Endodermal cell (in vitro differentiated cells): ENCODE data around the gene COLEC11. TPM values are rescaled to one million over a fixed set of nuclear protein-coding genes. Genes with fewer than 3 reads are reported as not detected.
A peak's percentile ranks its signal among the peaks of the same experiment; 100 is the strongest.
"Not testable (repeated sequence)": the region's sequence is repeated elsewhere in the genome, so short reads cannot be mapped to it uniquely, and the experiment has no call there.

ENCODE experiments used
- DNase-seq: peaks from one replicate; pipeline ENCODE4 v3.0.0-alpha.2; 2017
- H3K27ac ChIP-seq: 2 replicates; pipeline ENCODE4 v1.5.1; 2013; ENCODE audit warnings: mild to moderate bottlenecking, low read depth, low read length, moderate library complexity
- H3K27me3 ChIP-seq: 2 replicates; pipeline ENCODE4 v1.6.1; 2013; ENCODE audit warnings: mild to moderate bottlenecking, low read length, moderate library complexity; ENCODE audit not compliant: insufficient read depth, control insufficient read depth, poor library complexity, severe bottlenecking
- H3K36me3 ChIP-seq: 2 replicates; pipeline ENCODE4 v1.7.0; 2013; ENCODE audit warnings: mild to moderate bottlenecking, low read length, moderate library complexity; ENCODE audit not compliant: control insufficient read depth, insufficient read depth
- H3K4me1 ChIP-seq: one replicate; pipeline ENCODE4 v1.7.0; 2013; ENCODE audit warnings: low read length; ENCODE audit not compliant: control insufficient read depth, insufficient read depth
- H3K4me3 ChIP-seq: 2 replicates; pipeline ENCODE4 v1.5.1; 2013; ENCODE audit warnings: mild to moderate bottlenecking, low read length, moderate library complexity
- H3K9ac ChIP-seq: 2 replicates; pipeline ENCODE4 v1.6.1; 2013; ENCODE audit warnings: mild to moderate bottlenecking, low read length, moderate library complexity; ENCODE audit not compliant: poor library complexity, severe bottlenecking; ENCODE audit errors: extremely low read depth
- H3K9me3 ChIP-seq: 2 replicates; pipeline ENCODE4 v1.6.1; 2013; ENCODE audit warnings: mild to moderate bottlenecking, low read length, moderate library complexity; ENCODE audit not compliant: control insufficient read depth
- H3K27ac Mint-ChIP-seq: 2 replicates; pipeline ENCODE4 v1.8.0; 2020; ENCODE audit warnings: mixed read lengths
- H3K27me3 Mint-ChIP-seq: 2 replicates; pipeline ENCODE4 v1.8.0; 2021; ENCODE audit warnings: mild to moderate bottlenecking, mixed read lengths; ENCODE audit not compliant: insufficient read depth
- H3K36me3 Mint-ChIP-seq: 2 replicates; pipeline ENCODE4 v1.8.0; 2020; ENCODE audit warnings: low read depth, mixed read lengths
- H3K4me1 Mint-ChIP-seq: 2 replicates; pipeline ENCODE4 v1.8.0; 2020; ENCODE audit warnings: mixed read lengths
- H3K4me3 Mint-ChIP-seq: 2 replicates; pipeline ENCODE4 v1.8.0; 2020; ENCODE audit warnings: mild to moderate bottlenecking, moderate library complexity, mixed read lengths
- H3K9me3 Mint-ChIP-seq: 2 replicates; pipeline ENCODE4 v1.8.0; 2020; ENCODE audit warnings: mild to moderate bottlenecking, mixed read lengths
- CTCF ChIP-seq: fragments of 200-600 bp; sonication (generic); conservative IDR thresholded peaks from 2 replicates; pipeline ENCODE4 v1.5.0; 2021; ENCODE audit warnings: antibody characterized with exemption, mild to moderate bottlenecking
- WGBS, 2 experiments: methylation state at CpG; one replicate each; pipeline versions ENCODE4 v1.1.5 to v1.1.7; 2013; ENCODE audit warnings: missing lambda C conversion rate in 2 of 2, mixed read lengths in 1 of 2; ENCODE audit not compliant: insufficient coverage in 1 of 2, insufficient read length in 1 of 2; 5-methylcytosine and 5-hydroxymethylcytosine counted together
- total RNA-seq, 2 donors: library from RNA; stranded (reverse); fragmentation: NEBNext Ultra II Directional in 1 of 2; extraction: Animal tissue kit (Norgen Biotek cat#: 25700) in 1 of 2; gene quantifications; 2 replicates in 1 of 2; 3 replicates in 1 of 2; pipeline ENCODE4 v1.2.1, GENCODE V29; 2021

The COLEC11 gene
- total RNA-seq, 2 donors from 2014 or later, result 1.1 to 1.5 TPM

- H3K4me1 ChIP-seq, result no peaks in the 10 kb centered on the region
- no peaks in the 10 kb centered on the region for H3K27me3 Mint-ChIP-seq
Observed at GRCh38 chr2:3575534-3576262, 19.2 kb upstream of the COLEC11 start.

GRCh38 chr2:3576263-3576630 lies 18.7 kb upstream of the COLEC11 start:
- not testable (repeated sequence) for H3K9me3 ChIP-seq, H3K4me1 ChIP-seq, H3K27me3 Mint-ChIP-seq, H3K27ac ChIP-seq, H3K27me3 ChIP-seq, DNase-seq, H3K9me3 Mint-ChIP-seq
- H3K4me3 ChIP-seq, result peak overlapping the region; percentile 94
- Mint-ChIP-seq H3K4me1 (peaks cover 41% of the 10 kb centered on the region), H3K27ac (peak overlapping the region; percentile 98), H3K4me3 (peak overlapping the region; percentile 100), H3K36me3 (peaks cover 56% of the 10 kb centered on the region)
- peak overlapping the region; percentile 96 for H3K9ac ChIP-seq
- WGBS, 2 experiments, result 77 to 87% methylated on average over 7 to 10 of the region's 10 CpGs
- H3K36me3 ChIP-seq, result peaks cover 53% of the 10 kb centered on the region

More at GRCh38 chr2:3575534-3576262, 19.2 kb upstream of the COLEC11 start:
- H3K4me1 Mint-ChIP-seq, result peaks cover 41% of the 10 kb centered on the region
- 1 to 2% methylated on average over 20 to 54 of the region's 54 CpGs for WGBS, 2 experiments
- H3K36me3 Mint-ChIP-seq, result peaks cover 51% of the 10 kb centered on the region
- no peak for TF ChIP-seq CTCF
- no peaks in the 10 kb centered on the region for H3K27me3 ChIP-seq
- peak overlapping the region; percentile 94 for H3K4me3 ChIP-seq
- peak overlapping the region; percentile 98 for H3K27ac Mint-ChIP-seq
- H3K9me3 ChIP-seq, result no peaks in the 10 kb centered on the region
- no peaks in the 10 kb centered on the region for H3K9me3 Mint-ChIP-seq
- H3K9ac ChIP-seq, result peak overlapping the region; percentile 96
- H3K4me3 Mint-ChIP-seq, result peak overlapping the region; percentile 100
- peaks cover 47% of the 10 kb centered on the region for H3K36me3 ChIP-seq
- H3K27ac ChIP-seq, result peak overlapping the region; percentile 97
- DNase-seq, result no peak

- peaks cover 28% of the 10 kb centered on the region for H3K4me1 Mint-ChIP-seq
- H3K27me3 Mint-ChIP-seq, result no peaks in the 10 kb centered on the region
- no peak overlapping the region for H3K4me3 Mint-ChIP-seq
- no peaks in the 10 kb centered on the region for H3K4me1 ChIP-seq
- no peaks in the 10 kb centered on the region for H3K27me3 ChIP-seq
- H3K9me3 Mint-ChIP-seq, result no peaks in the 10 kb centered on the region
- H3K27ac Mint-ChIP-seq, result no peak overlapping the region
- H3K27ac ChIP-seq, result no peak overlapping the region
- H3K9me3 ChIP-seq, result no peaks in the 10 kb centered on the region
- TF ChIP-seq CTCF, result no peak
- H3K36me3 Mint-ChIP-seq, result peaks cover 75% of the 10 kb centered on the region
- DNase-seq, result no peak
- H3K4me3 ChIP-seq, result peak overlapping the region; percentile 94
- no peak overlapping the region for H3K9ac ChIP-seq
- WGBS, 2 experiments, result 95 to 100% methylated on average over 3 to 5 of the region's 5 CpGs
- peaks cover 79% of the 10 kb centered on the region for H3K36me3 ChIP-seq
Observed at GRCh38 chr2:3578987-3579386, 15.9 kb upstream of the COLEC11 start.
